Measurements from ENCODE around the gene RSPH1.

DNA sequence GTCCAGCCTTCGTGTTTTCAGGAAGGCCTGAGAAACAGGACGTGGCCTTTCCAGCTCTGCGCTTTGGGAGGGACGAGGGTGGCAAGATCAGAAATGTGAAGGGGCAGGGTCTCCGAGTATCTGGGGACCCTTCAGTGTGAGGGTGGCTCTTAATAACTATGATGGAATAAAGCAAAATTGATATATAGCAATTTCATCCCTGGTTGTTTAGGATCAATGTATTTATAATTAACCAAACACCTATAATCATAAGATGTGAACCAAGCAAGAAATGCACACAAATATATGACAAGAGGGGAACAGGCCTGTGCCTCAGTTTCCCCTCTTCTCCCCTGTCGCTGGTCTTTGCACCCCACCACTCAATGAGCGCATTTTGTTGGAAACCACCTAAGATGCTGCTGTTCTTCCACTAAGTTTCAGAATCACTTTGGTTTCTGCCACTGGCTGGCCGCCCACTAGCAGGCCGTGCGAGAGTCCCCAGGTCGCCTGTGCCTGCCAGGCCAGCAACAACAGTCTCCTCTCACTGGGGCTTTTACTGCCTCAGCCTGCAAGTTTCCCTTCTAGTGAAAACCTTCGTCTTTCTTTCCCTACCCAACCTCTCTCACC, 55.7 kb downstream of the RSPH1 start:
- TF ChIP-seq POLR2AphosphoS5 (IDR thresholded peaks at IDR 0.05; ENCODE audit: borderline replicate concordance, low read depth, low read length) = no peak
- TF ChIP-seq EZH2 (IDR thresholded peaks at IDR 0.05) = no peak
